Chondrocyte (in vitro differentiated cells): ENCODE results near the gene ISM1. TPM values are rescaled to one million over a fixed set of nuclear protein-coding genes. Genes with fewer than 3 reads are reported as not detected.

Experiments used
- DNase-seq: peaks from one replicate; pipeline ENCODE4 v3.0.0; 2021; ENCODE audit warnings: mixed read lengths, low spot score
- H3K27ac Mint-ChIP-seq: one replicate; pipeline ENCODE4 v1.8.0; 2021; ENCODE audit warnings: mild to moderate bottlenecking, moderate library complexity, mixed read lengths; ENCODE audit not compliant: unreplicated experiment
- H3K27me3 Mint-ChIP-seq: 2 replicates; pipeline ENCODE4 v1.8.0; 2021; ENCODE audit warnings: low read depth, mixed read lengths
- H3K36me3 Mint-ChIP-seq: 2 replicates; pipeline ENCODE4 v1.8.0; 2021; ENCODE audit warnings: low read depth, mixed read lengths
- H3K4me1 Mint-ChIP-seq: 2 replicates; pipeline ENCODE4 v1.8.0; 2021; ENCODE audit warnings: low read depth, mild to moderate bottlenecking, mixed read lengths
- H3K4me3 Mint-ChIP-seq: one replicate; pipeline ENCODE4 v1.8.0; 2021; ENCODE audit warnings: mild to moderate bottlenecking, moderate library complexity, mixed read lengths; ENCODE audit not compliant: unreplicated experiment
- H3K9me3 Mint-ChIP-seq: 2 replicates; pipeline ENCODE4 v1.8.0; 2021; ENCODE audit warnings: low read depth, mixed read lengths
- total RNA-seq: library from RNA; stranded (reverse); gene quantifications from 3 replicates; pipeline ENCODE4 v1.2.1, GENCODE V29; 2021
- TF ChIP-seq, protein P1 (sequence below): fragments of 200-600 bp; sonication (generic); IDR thresholded peaks from 2 replicates; pipeline ENCODE4 v1.5.0; 2021; ENCODE audit warnings: antibody characterized with exemption, mild to moderate bottlenecking, moderate library complexity

ISM1 gene
- total RNA-seq, 1 donor from 2014 or later: 1.2 TPM

GRCh38 chr20:13262671-13263360 is 41.7 kb downstream of the ISM1 start:
- Mint-ChIP-seq H3K9me3 (no peaks in the 10 kb centered on the region), H3K4me1 (no peaks in the 10 kb centered on the region), H3K27me3 (no peaks in the 10 kb centered on the region), H3K4me3 (no peak overlapping the region), H3K27ac (no peak overlapping the region), H3K36me3 (no peaks in the 10 kb centered on the region)
- no peak for DNase-seq
- TF ChIP-seq, protein P1, sequence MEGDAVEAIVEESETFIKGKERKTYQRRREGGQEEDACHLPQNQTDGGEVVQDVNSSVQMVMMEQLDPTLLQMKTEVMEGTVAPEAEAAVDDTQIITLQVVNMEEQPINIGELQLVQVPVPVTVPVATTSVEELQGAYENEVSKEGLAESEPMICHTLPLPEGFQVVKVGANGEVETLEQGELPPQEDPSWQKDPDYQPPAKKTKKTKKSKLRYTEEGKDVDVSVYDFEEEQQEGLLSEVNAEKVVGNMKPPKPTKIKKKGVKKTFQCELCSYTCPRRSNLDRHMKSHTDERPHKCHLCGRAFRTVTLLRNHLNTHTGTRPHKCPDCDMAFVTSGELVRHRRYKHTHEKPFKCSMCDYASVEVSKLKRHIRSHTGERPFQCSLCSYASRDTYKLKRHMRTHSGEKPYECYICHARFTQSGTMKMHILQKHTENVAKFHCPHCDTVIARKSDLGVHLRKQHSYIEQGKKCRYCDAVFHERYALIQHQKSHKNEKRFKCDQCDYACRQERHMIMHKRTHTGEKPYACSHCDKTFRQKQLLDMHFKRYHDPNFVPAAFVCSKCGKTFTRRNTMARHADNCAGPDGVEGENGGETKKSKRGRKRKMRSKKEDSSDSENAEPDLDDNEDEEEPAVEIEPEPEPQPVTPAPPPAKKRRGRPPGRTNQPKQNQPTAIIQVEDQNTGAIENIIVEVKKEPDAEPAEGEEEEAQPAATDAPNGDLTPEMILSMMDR: no peak

DNA sequence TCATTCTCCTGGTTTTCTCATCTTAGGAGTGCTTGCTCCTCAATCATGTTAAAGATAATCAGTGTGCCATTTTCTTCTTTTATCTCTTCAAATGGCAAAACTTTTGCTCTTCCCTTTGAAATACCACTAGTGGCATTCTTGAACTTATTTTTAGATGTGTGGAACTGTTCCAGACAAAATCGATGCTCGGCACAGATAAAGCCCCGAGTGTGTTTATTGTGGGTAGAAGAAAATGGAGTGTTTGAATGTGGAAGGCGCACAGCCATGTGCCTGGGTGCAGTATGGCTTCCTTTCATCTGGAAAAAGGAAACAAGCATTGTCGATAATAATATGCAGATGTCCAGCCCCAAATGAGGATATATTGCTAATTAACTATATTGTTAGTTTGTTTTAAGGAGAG is 42.4 kb downstream of the ISM1 start:
- DNase-seq: no peak
- Mint-ChIP-seq H3K27me3 (no peaks in the 10 kb centered on the region), H3K9me3 (no peaks in the 10 kb centered on the region), H3K36me3 (no peaks in the 10 kb centered on the region), H3K27ac (no peak overlapping the region), H3K4me1 (no peaks in the 10 kb centered on the region), H3K4me3 (no peak overlapping the region)
- TF ChIP-seq, protein P1: no peak

DNA sequence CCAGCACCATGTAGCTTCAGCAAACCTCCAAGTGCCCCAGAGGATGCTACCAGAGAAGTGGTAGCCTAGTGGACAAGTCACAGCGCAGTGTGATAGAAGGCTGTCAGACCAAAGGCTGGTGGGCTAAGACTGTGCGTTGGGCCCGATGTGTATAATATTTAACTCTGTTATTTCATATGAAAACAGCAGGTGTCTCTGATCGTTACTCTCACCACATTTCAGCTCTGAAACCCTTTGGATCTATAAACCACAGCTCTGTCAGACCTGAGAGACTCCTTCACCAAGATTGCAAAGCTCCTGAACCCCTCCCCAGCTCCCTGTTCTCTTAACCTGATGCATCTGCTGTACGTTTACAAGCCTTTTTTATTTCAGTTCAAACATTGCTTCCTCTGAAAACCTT is 43.8 kb downstream of the ISM1 start:
- no peaks in the 10 kb centered on the region for H3K9me3 Mint-ChIP-seq
- H3K4me1 Mint-ChIP-seq: no peaks in the 10 kb centered on the region
- no peak for DNase-seq
- H3K27me3 Mint-ChIP-seq: peaks cover 6% of the 10 kb centered on the region
- H3K4me3 Mint-ChIP-seq: no peak overlapping the region
- TF ChIP-seq, protein P1: no peak
- H3K27ac Mint-ChIP-seq: no peak overlapping the region
- no peaks in the 10 kb centered on the region for H3K36me3 Mint-ChIP-seq

GRCh38 chr20:13265941-13266340 is 44.9 kb downstream of the ISM1 start:
- no peak for DNase-seq
- Mint-ChIP-seq H3K4me3 (no peak overlapping the region), H3K27me3 (peaks cover 11% of the 10 kb centered on the region), H3K9me3 (no peaks in the 10 kb centered on the region), H3K36me3 (no peaks in the 10 kb centered on the region), H3K4me1 (no peaks in the 10 kb centered on the region), H3K27ac (no peak overlapping the region)
- TF ChIP-seq, protein P1: no peak

- no peak overlapping the region for H3K4me3 Mint-ChIP-seq
- H3K36me3 Mint-ChIP-seq: no peaks in the 10 kb centered on the region
- H3K27ac Mint-ChIP-seq: no peak overlapping the region
- no peaks in the 10 kb centered on the region for H3K4me1 Mint-ChIP-seq
- TF ChIP-seq, protein P1: no peak
- no peaks in the 10 kb centered on the region for H3K9me3 Mint-ChIP-seq
- H3K27me3 Mint-ChIP-seq: peaks cover 11% of the 10 kb centered on the region
- no peak for DNase-seq
These were observed 46.2 kb downstream of the ISM1 start for GRCh38 chr20:13267231-13267630.
